Head of caudate nucleus (tissue), 42 donors: ENCODE data around the gene MDK.

Experiments used
- DNase-seq, 42 donors: peaks; one replicate each; pipeline versions ENCODE4 v3.0.0 to v3.0.0-alpha.2; 2020 to 2021; ENCODE audit warnings: mixed read lengths in 7 of 42
- intact Hi-C: fragments of 100-400 bp; cut with DNase I; formaldehyde crosslinking; loops from one replicate; pipeline ENCODE4 v1.15.0; 2022

The MDK gene

GRCh38 chr11:46417711-46418110 is 36.2 kb downstream of the MDK start:
- peak in 1 of 42 donors; percentile 5 for DNase-seq
- intact Hi-C loops = no loop called here

- peak in 6 of 42 donors; percentile 20 to 60 (median 34) for DNase-seq
- intact Hi-C loops = no loop called here
Measured at GRCh38 chr11:46418751-46419150, 37.3 kb downstream of the MDK start.

GRCh38 chr11:46420513-46420912 is 39.0 kb downstream of the MDK start:
- intact Hi-C loops = no loop called here
- no peak for DNase-seq

GRCh38 chr11:46421257-46421880 is 39.9 kb downstream of the MDK start:
- DNase-seq = no peak
- intact Hi-C loops = no loop called here

GRCh38 chr11:46422588-46422987 is 41.1 kb downstream of the MDK start:
- no peak for DNase-seq
- intact Hi-C loops = no loop called here

- intact Hi-C loops = no loop called here
- DNase-seq = no peak
Measured at GRCh38 chr11:46426233-46426991, 44.9 kb downstream of the MDK start.

- intact Hi-C loops = no loop called here
- peak in 41 of 42 donors; percentile 14 to 82 (median 56) for DNase-seq
Measured at GRCh38 chr11:46427364-46427763, 45.9 kb downstream of the MDK start.

GRCh38 chr11:46429717-46430116 is 48.2 kb downstream of the MDK start:
- intact Hi-C loops = no loop called here
- no peak for DNase-seq

- intact Hi-C loops = no loop called here
- DNase-seq = no peak
Measured at GRCh38 chr11:46431211-46431610, 49.7 kb downstream of the MDK start.
